Stimulated activated naive CD8-positive, alpha-beta T cell treated with anti-CD3 and anti-CD28 coated beads, Interleukin-15, Interleukin-2, amounts not matched to agents 100 U/mL and 50 U/mL, for 24 hours (primary cell): ENCODE measurements around the gene MEGF11.
"Not testable (repeated sequence)": the region's sequence is repeated elsewhere in the genome, so short reads cannot be mapped to it uniquely, and the experiment has no call there.

Experiments
- ATAC-seq: fragments of 150-1000 bp; cut with Tn5 transposase; one replicate; pipeline ENCODE4 v1.10.0; 2021
- DNase-seq: peaks from one replicate; pipeline ENCODE4 v3.0.0; 2021

Gene MEGF11

DNA sequence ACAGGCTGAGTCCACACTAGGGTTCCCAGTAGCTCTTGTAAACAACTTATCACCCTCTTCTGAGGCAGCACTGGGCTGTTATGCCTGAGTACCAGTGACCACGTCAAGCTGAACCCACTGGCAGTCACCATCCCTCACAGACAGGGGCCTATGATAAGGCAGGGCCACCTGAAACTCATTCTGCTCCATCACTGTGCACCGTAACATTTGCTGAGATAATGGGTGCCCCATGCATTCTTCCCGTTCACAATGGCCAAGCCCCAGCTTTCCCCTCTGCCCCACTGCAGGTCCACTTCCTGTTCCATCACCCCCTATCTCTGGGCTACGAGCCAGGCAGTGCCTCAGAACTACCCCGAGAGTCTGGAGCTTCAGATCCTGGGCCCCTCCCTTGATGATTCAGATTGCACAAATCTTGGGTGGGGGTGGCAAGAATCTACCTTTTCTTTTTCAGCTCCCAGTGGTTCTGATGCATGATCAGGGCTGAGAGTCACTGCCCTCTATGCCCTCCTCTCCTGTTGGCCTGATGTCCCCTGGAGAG lies 226.2 kb downstream of the MEGF11 start:
- DNase-seq (no peak), ATAC-seq (no peak)

GRCh38 chr15:66025972-66026371 lies 227.6 kb downstream of the MEGF11 start:
- no peak for DNase-seq
- no peak for ATAC-seq

- no peak for ATAC-seq
- no peak for DNase-seq
These were observed 228.5 kb downstream of the MEGF11 start for GRCh38 chr15:66025015-66025452.

- DNase-seq (no peak), ATAC-seq (no peak)
These were observed 229.4 kb downstream of the MEGF11 start for GRCh38 chr15:66024116-66024515.

DNA sequence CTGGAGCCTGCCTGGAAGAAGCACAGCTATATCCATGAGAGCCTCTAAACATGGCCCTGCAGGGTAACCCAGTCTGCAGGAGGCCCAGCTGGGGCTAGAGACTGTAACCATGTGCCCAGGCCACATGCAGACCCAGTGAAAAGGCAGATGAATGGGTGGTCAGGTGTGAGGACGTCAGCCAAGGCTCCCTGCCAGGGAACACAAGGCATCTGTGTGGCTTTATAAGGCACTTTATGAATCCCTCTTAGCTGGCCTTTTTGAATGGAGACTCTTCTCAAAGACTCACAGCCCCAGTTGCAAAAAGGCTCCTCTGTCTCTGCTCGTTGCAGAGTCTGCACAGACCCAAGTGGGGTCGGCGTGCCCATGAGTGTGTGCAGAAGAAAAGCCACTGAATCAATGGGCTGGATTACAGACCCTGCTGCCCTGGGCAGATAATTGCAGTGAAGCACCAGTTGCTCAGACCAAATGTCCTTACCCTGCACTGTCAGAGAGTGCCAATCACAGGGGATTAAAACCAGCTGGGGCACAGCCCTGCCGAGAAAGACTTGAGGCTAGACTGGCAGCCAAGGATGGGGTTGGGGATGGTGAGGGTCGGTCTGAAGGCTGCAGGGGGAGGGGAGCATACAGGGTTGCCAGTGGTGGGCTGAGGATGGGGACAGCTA lies 230.1 kb downstream of the MEGF11 start:
- ATAC-seq = no peak

DNA sequence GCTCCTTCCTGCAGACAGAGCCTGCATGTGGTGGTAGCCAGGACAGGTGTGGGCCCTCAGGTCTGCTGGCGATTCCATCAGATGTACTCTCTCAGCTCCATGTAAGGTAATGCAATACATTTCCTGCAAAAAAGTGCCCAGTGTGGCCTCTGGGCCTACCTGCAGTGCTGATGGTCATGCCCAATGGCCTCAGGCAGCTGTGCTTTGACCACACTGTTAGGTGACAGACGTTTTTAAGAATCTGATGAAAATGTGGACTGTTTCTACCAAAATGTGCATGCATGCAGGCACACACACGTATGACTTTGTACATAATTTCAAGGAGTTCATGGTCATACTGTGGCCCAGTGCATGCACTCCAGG lies 231.4 kb downstream of the MEGF11 start:
- DNase-seq = no peak
- ATAC-seq = no peak

More for the DNA sequence above, 230.1 kb downstream of the MEGF11 start:
- DNase-seq = no peak

GRCh38 chr15:66021496-66022162 lies 231.9 kb downstream of the MEGF11 start:
- ATAC-seq (no peak), DNase-seq (no peak)

- no peak for ATAC-seq
- DNase-seq = no peak
These were observed 233.6 kb downstream of the MEGF11 start for GRCh38 chr15:66019826-66020398.

DNA sequence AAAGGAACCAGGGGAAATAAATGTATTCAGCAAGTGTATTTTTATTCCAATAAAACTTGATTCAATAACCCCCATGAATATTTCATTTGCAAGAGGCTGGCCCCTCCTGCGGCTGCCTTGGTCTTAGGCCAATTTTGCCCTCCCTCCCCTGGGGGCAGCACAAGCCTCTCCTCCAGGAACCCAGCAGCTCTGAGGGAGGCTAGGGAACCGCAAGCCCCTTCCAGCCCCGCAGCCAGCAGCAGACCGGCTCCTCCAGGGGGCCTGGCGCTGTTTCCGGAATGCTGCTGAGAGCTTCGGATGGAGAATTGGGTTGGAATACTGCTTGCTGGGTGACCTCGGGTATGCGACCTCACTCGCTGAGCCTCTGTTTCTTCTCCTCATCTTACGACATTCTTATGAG lies 234.2 kb downstream of the MEGF11 start:
- no peak for ATAC-seq
- no peak for DNase-seq

GRCh38 chr15:66018488-66018797 lies 235.1 kb downstream of the MEGF11 start:
- no peak for ATAC-seq
- no peak for DNase-seq

- no peak for ATAC-seq
- DNase-seq = no peak
These were observed 235.6 kb downstream of the MEGF11 start for GRCh38 chr15:66017792-66018487.

DNA sequence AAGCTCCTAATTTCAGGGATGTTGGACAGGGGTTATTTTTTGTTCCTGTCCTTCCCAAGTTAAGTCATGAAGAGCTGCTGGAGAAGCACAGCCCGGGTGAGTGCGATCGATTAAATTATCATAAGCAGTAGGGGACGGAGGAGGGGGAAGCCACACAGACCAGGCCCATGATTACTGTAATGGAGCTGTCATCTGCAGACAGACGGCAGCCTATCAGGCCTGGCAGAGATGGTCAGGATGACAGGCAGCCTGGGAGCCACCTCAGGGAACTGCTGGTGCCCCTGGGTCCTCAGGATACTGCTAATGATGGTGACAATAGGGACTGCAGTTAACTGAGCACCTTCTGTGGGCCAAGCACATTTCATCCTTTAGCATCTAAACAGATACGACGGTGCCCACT lies 236.6 kb downstream of the MEGF11 start:
- ATAC-seq = no peak
- no peak for DNase-seq

- no peak for ATAC-seq
- DNase-seq = no peak
These were observed 237.4 kb downstream of the MEGF11 start for GRCh38 chr15:66016199-66016598.

GRCh38 chr15:66014635-66015182 lies 238.8 kb downstream of the MEGF11 start:
- ATAC-seq = no peak
- no peak for DNase-seq

- DNase-seq = no peak
- ATAC-seq = no peak
These were observed 239.5 kb downstream of the MEGF11 start for GRCh38 chr15:66014022-66014421.

GRCh38 chr15:66008940-66009562 lies 244.5 kb downstream of the MEGF11 start:
- ATAC-seq = no peak
- no peak for DNase-seq

DNA sequence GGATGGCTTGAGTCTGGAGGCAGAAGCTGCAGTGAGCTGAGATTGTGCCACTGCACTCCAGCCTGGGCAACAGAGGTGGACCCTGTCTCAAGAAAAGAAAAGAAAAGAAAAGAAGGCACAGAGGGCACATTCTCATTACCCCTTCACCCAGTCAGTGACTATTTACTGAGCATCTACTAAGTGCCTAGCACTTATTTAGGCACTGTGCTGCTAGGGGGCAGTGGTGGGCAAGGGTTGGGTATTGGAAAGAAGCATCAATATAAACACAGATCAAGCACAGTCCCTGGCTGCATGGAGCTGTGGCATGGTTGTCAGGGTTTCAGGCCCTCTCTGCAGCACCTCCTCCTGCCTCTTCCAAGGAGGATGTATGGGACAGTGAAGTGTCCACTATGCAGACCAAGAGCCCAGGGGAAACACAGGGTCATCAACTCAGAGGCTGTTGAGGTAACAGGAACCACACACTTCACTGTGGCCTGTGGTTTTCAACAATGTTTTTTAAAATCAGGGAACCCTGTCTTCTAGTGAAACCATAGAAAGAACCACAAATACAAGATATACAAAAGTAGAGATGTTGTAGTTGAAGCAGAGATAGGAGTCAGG lies 245.8 kb downstream of the MEGF11 start:
- ATAC-seq = no peak
- peak; percentile 33 for DNase-seq

DNA sequence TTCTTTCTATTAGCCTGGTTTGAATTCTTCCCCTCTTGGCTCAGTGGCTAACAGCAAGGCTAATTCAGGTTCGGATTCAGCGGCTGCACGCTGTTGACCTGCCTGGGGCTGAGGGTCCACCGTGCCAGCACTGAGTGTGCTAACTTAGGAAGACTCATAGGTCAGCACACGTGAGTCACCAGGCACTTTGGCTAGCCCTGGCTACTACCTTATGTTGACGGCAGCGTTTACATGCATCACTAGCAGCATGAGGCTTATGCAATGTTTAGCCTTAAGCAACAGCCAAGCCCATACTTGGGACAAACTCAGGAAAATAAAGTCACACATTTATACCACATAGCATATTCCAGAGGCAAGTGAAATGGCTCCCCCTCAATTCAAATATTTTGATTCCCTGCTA lies 246.6 kb downstream of the MEGF11 start:
- DNase-seq = no peak
- no peak for ATAC-seq

- peak; percentile 11 for DNase-seq
- no peak for ATAC-seq
These were observed 248.8 kb downstream of the MEGF11 start for GRCh38 chr15:66004618-66005262.

- not testable (repeated sequence) for DNase-seq, ATAC-seq
These were observed 250.4 kb downstream of the MEGF11 start for GRCh38 chr15:66003129-66003528.

GRCh38 chr15:66001717-66002426 lies 251.7 kb downstream of the MEGF11 start:
- no peak for ATAC-seq
- no peak for DNase-seq
